Neural progenitor cell (in vitro differentiated cells): ENCODE measurements around the gene GSTK1.

Experiments
- CTCF ChIP-seq: fragments of 200-600 bp; sonication (generic); IDR thresholded peaks from 2 replicates; pipeline ENCODE4 v1.5.1; 2017; ENCODE audit warnings: antibody characterized with exemption, mild to moderate bottlenecking
- EZH2 ChIP-seq: fragments of 200-600 bp; sonication (generic); IDR thresholded peaks from 2 replicates; pipeline ENCODE4 v1.6.1; 2017; ENCODE audit warnings: antibody characterized with exemption, mild to moderate bottlenecking, moderate library complexity
- EZH2phosphoT487 ChIP-seq: fragments of 200-600 bp; sonication (generic); IDR thresholded peaks from 2 replicates; pipeline ENCODE4 v1.6.1; 2017; ENCODE audit warnings: antibody characterized with exemption

- no peak for TF ChIP-seq CTCF
- no peak for TF ChIP-seq EZH2phosphoT487
- no peak for TF ChIP-seq EZH2
Measured at GRCh38 chr7:143233816-143234532, 29.3 kb upstream of the GSTK1 start.
